GM21737 (cell line): ENCODE measurements around the gene THY1.
"Not testable (repeated sequence)": the region's sequence is repeated elsewhere in the genome, so short reads cannot be mapped to it uniquely, and the experiment has no call there.

Experiments used
- ATAC-seq: cut with Tn5 transposase; IDR thresholded peaks from one replicate; pipeline ENCODE4 v1.9.1; 2021; ENCODE audit warnings: mild to moderate bottlenecking, moderate library complexity; ENCODE audit not compliant: unreplicated experiment

THY1 gene

GRCh38 chr11:119445850-119446249 lies 22.9 kb upstream of the THY1 start:
- no peak for ATAC-seq

- ATAC-seq = no peak
Observed at GRCh38 chr11:119445379-119445778, 22.4 kb upstream of the THY1 start.

GRCh38 chr11:119441898-119442243 lies 18.9 kb upstream of the THY1 start:
- ATAC-seq = no peak

- ATAC-seq = no peak
Observed at GRCh38 chr11:119438599-119438998, 15.6 kb upstream of the THY1 start.

- not testable (repeated sequence) for ATAC-seq
Observed at GRCh38 chr11:119437521-119437920, 14.5 kb upstream of the THY1 start.

- ATAC-seq = no peak
Observed at GRCh38 chr11:119436711-119437110, 13.7 kb upstream of the THY1 start.

DNA sequence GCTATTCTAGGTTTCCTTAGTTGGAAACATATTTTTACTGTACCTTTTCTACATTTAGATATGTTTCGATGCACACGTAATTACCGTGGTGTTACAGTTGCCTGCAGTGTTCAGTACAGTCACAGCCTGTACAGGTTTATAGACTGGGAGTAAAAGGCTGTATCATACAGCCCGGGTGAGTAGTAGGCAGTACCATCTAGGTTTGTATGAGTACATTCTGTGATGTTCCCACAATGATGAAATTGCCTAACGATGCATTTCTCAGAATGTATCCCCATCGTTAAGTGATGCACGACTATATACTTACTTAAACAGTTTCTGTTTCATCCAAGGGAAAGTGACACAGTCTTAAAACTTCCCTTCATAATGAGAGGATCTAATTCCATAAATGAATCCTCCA lies 13.1 kb upstream of the THY1 start:
- ATAC-seq = no peak

DNA sequence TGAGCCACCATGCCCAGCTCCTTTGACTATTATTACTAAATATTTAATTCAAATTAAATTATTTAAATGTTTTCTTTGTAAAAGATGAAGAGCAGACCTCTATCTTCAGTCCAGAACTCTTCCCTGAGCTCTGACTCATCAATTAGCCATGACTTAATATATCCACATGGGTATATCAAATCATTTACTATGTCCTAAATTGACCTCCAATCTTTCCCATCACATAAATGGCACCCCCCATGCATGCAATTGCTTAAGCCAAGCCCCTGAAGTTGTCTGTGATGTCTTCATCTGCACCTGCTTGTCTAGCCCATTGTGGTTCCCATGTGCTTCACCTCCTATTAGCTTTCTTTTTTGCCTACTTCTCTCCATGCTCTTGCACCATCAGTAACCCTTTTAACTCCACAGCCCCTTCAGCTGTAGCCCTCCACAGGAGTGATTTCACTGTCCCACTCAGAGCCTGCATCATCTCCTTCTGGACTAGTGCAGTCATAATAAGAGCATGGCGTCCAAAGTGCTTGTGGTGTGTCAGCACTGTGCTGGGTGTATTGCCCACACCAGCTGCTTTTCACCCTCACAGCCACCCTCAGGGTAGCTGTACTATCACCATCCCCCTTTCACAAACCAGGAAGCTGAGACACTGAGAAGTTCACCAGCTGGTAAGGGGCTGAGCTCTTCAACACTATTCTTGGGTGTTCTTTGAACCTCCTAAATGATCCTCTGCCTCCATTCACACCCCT lies 11.8 kb upstream of the THY1 start:
- no peak for ATAC-seq

DNA sequence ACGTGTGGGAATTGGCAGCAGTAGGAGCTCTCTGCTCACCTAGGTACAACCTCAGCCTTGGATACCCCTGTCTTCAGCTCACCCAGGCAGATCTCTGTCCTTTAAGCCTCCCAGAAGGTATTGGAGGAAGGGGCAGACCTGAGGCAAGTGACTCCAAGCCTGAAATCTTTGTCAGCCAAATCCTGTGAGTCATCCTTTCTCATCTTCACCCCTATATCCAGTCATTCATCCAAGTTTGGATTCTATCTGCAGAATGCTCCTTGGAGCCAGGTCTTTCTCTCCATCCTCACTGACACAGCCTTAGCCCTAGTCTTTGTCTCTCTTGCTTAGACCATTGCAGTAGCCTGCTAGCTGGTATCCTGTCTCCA lies 10.4 kb upstream of the THY1 start:
- ATAC-seq = no peak

GRCh38 chr11:119432484-119433357 lies 9.7 kb upstream of the THY1 start:
- ATAC-seq = no peak

DNA sequence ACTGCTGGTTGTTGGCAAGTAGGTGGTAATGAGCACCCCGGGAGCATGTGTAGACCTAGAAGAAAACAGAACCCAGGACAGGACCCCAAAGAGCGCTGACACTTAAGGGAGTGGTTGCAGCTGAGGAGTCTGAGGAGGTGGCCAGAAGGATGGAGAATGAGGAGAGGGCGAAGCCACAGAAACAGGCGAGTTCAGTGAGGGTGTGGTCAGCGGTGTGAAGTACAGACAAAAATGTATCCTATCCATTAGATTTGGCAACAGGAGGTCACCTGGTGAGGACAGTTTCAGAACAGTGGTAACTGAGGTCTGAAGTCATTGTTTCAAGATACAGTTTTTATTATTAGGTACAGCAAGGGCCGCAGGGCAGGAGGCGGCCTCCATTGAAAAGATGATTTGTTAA lies 8.6 kb upstream of the THY1 start:
- no peak for ATAC-seq

GRCh38 chr11:119427279-119427678 lies 4.3 kb upstream of the THY1 start:
- ATAC-seq = no peak

GRCh38 chr11:119426142-119426541 lies 3.2 kb upstream of the THY1 start:
- no peak for ATAC-seq

GRCh38 chr11:119424775-119425174 lies 1.8 kb upstream of the THY1 start:
- ATAC-seq = no peak

GRCh38 chr11:119424276-119424675 lies 1.3 kb upstream of the THY1 start:
- no peak for ATAC-seq

- ATAC-seq = no peak
Observed at GRCh38 chr11:119423509-119424254, 710 bp upstream of the THY1 start.

DNA sequence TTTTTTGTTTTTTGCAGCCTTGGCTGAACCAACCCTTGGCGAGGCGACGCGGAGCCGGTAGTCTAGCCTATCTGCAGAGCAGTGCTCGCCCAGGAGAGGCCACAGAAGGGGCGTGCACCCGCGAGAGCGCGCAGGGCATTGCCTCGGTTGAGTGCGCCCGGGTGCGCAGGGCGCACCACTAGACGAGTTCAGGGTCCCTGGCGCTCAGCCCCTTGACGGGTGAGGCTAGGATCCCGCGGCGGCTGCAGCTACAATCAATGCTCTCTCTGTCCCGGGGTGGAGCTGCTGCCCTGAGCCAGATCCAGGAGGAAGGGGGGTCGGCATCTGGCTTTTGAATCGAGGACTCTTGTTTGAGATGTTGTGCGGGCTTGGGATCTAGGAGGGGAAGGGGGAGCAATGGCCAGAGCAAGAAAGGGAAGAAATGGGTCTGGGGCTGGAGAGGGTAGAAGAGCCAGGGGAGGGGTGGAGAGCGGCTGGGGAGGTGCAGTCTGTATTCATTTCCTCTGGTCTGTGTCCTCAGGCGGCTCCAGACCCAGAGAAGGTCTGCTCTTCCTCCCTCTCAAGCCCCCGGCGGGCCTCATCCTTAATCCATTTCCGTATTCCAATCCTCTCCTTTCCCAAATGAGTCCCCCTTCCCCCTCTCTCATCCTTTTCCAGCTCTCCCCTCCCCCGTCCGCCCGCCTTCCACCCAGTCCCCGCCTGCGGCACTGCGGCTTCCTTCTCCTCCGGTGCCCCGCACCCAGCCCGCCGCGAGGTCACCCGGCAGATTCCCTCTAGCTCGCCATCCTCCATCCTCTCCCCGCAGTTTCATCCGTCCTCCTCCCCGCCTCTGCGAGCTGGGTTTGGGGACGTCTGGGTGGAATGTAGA lies 797 bp downstream of the THY1 start:
- ATAC-seq = no peak

- ATAC-seq = no peak
Observed at GRCh38 chr11:119421351-119421750, 1.6 kb downstream of the THY1 start.

DNA sequence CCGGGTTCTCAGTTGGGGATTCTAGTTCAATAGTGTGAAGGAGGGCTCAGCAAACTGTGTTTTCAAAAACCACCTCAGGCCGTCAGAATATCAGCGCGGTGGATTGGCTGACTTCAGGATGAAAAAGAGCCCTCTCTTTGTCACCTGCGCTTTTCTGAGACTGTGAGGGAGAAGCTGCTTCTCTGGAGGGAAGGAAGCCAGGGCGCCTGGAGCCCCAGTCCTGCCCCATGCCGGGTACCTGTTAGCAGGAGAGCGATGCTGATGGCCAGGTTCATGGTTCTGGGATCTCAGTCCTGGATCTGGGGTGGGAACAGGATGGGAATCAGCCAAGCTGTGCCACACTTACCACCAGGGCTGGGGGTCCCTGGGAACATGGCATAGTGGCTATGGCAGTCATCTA lies 2.3 kb downstream of the THY1 start:
- no peak for ATAC-seq

DNA sequence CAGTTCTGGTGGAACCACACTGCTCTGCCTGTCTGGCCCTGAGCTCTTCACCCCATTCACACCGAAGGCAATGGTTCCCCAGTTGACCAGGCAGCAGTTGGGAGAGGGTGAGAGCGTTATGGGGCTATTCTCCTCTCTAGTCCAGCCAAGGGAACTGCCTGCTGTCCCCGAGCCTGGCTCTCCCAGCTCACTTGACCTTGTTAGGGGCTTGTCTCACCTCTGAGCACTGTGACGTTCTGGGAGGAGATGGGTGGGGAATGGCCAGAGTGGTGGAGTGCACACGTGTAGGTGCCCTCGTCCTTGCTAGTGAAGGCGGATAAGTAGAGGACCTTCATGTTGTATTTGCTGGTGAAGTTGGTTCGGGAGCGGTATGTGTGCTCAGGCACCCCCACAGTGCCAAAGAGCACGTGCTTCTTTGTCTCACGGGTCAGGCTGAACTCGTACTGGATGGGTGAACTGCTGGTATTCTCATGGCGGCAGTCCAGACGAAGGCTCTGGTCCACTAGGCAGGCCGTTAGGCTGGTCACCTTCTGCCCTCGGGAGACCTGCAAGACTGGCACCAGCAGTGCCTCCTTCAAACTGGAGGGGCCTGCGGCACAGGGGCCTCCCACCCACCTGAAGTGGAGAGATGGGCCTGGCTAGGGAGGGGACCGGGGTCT lies 3.0 kb downstream of the THY1 start:
- no peak for ATAC-seq
